Colonic mucosa (tissue), 4 donors: ENCODE results near the gene ITPRIPL2. TPM values are rescaled to one million over a fixed set of nuclear protein-coding genes. Genes with fewer than 3 reads are reported as not detected.

Experiments
- DNase-seq: peaks from one replicate; pipeline ENCODE4 v3.0.0-alpha.2; 2020
- H3K27ac ChIP-seq: fragments of 200-600 bp; one replicate; pipeline ENCODE4 v1.8.0; 2021
- H3K27me3 ChIP-seq: fragments of 200-600 bp; one replicate; pipeline ENCODE4 v1.8.0; 2021
- H3K36me3 ChIP-seq: fragments of 200-600 bp; one replicate; pipeline ENCODE4 v1.8.0; 2021
- H3K4me1 ChIP-seq: fragments of 200-600 bp; one replicate; pipeline ENCODE4 v1.8.0; 2021; ENCODE audit warnings: mild to moderate bottlenecking
- H3K4me3 ChIP-seq: fragments of 200-600 bp; one replicate; pipeline ENCODE4 v1.8.0; 2021
- H3K9ac ChIP-seq, 2 donors: one replicate each; pipeline ENCODE4 v1.7.0; 2013; ENCODE audit warnings: control low read depth in 2 of 2, low read depth in 2 of 2, low read length in 2 of 2
- H3K9me3 ChIP-seq: fragments of 200-600 bp; one replicate; pipeline ENCODE4 v1.8.0; 2021
- intact Hi-C: fragments of 100-400 bp; cut with DNase I; formaldehyde crosslinking; loops from one replicate; pipeline ENCODE4 v1.14.1; 2022
- total RNA-seq, 2 donors: library from RNA; stranded (reverse); fragmentation: NEBNext Ultra II Directional in 1 of 2; extraction: Animal tissue kit (Norgen Biotek cat#: 25700) in 1 of 2; gene quantifications; one replicate each; pipeline ENCODE4 v1.2.1, GENCODE V29; 2021
- TF ChIP-seq, protein P1 (sequence below): fragments of 200-600 bp; IDR thresholded peaks from one replicate; pipeline ENCODE4 v1.8.0; 2022; ENCODE audit warnings: antibody characterized with exemption, mild to moderate bottlenecking
- donor health status: healthy.
- donor health status: DM: no; HTN: no; CAD: no.
- donor health status: DM: no; HTN: no; CAD: no.

Gene ITPRIPL2
- total RNA-seq: 10 to 100 TPM; 34.9 to 36.2 TPM

GRCh38 chr16:19113577-19114358, at the start of gene ITPRIPL2:
ITPRIPL2 (plus strand) TSS chr16:19113964; CDS start chr16:19114462, 498 bp downstream.
- no peaks in the 10 kb centered on the region for H3K27me3 ChIP-seq
- H3K27ac ChIP-seq: peak within 1 kb of the TSS; percentile 94
- TF ChIP-seq, protein P1, sequence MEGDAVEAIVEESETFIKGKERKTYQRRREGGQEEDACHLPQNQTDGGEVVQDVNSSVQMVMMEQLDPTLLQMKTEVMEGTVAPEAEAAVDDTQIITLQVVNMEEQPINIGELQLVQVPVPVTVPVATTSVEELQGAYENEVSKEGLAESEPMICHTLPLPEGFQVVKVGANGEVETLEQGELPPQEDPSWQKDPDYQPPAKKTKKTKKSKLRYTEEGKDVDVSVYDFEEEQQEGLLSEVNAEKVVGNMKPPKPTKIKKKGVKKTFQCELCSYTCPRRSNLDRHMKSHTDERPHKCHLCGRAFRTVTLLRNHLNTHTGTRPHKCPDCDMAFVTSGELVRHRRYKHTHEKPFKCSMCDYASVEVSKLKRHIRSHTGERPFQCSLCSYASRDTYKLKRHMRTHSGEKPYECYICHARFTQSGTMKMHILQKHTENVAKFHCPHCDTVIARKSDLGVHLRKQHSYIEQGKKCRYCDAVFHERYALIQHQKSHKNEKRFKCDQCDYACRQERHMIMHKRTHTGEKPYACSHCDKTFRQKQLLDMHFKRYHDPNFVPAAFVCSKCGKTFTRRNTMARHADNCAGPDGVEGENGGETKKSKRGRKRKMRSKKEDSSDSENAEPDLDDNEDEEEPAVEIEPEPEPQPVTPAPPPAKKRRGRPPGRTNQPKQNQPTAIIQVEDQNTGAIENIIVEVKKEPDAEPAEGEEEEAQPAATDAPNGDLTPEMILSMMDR: no peak
- peak within 1 kb of the TSS; percentile 74 to 96 for H3K9ac ChIP-seq
- H3K4me1 ChIP-seq: peaks cover 21% of the 10 kb centered on the region
- no peaks in the 10 kb centered on the region for H3K9me3 ChIP-seq
- no peaks in the 10 kb centered on the region for H3K36me3 ChIP-seq
- peak within 1 kb of the TSS; percentile 79 for H3K4me3 ChIP-seq
- peak; percentile 86 for DNase-seq
- intact Hi-C loops: no loop called here

DNA sequence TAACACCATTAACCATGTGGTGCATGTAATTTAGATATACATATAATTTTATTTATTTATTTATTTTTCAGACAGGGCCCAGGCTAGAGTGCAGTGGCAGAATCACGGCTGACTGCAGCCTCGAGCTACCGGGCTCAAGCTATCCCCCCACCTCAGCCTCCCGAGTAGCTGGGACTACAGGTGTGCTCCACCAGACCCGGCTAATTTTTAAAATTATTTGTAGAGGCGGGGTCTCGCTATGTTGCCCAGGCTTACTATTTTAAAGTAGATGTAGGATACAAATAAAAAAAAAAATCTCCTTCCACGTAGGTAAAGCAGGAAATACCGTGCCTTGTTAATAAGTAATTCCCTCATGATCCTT, 46.8 kb upstream of the ITPRIPL2 start:
- Histone ChIP-seq H3K27me3 (no peaks in the 10 kb centered on the region), H3K9me3 (no peaks in the 10 kb centered on the region), H3K4me3 (peak overlapping the region; percentile 58), H3K27ac (peak overlapping the region; percentile 97), H3K9ac (peak overlapping the region in 1 of 2 donors; percentile 93), H3K36me3 (no peaks in the 10 kb centered on the region), H3K4me1 (no peaks in the 10 kb centered on the region)
- TF ChIP-seq, protein P1: no peak
- no peak for DNase-seq
- intact Hi-C loops: no loop called here

DNA sequence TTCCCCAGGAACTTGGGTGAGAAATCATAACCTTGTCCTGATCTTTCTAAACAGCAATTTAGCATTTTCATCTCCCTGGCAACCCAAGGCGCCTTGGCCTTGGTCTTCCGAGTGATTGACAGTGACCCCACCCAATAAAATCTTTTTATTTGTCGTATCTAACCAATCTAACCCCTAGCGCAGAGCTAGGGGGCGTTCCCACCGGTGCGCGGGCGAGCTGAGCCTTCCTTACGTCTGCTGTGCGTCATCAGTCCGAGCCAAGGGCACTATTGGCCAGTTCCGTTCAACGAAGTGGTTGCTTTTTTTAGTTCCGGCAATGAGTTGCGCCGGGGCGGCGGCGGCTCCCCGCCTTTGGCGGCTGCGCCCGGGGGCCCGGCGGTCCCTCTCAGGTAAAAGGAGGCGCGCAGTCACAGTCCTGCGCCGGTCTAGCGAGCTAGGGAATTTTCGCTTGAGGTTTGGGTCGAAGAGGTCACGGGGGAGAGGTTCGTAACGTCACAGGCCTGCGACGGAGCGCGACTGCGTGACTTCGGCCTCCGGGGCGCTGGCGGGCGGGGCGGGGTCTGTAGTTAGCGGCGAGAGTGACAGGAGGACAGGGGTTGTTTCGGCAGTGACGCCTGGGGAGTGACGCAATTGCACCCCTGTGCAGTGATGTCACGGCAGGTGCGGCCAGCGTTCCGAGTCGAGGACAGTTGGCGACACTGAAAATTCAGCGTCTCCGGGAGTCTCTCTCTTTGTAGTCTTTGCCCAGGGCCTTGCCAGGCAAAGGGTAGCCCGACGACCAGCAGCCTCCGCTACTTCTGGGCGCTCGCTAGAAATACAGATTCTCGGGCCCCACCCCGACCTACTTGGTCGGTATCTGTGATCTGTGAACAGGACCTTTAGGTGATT, 46.2 kb upstream of the ITPRIPL2 start, which contains the start of gene COQ7:
TSS of gene COQ7 (plus strand) at position 266 of the 888 bp plus-strand sequence. CDS start at position 317, 51 bp downstream.
- TF ChIP-seq, protein P1: no peak
- Histone ChIP-seq H3K4me3 (peak within 1 kb of the TSS; percentile 58), H3K27me3 (no peaks in the 10 kb centered on the region), H3K4me1 (no peaks in the 10 kb centered on the region), H3K9ac (peak within 1 kb of the TSS; percentile 88 to 93), H3K9me3 (no peaks in the 10 kb centered on the region), H3K27ac (peak within 1 kb of the TSS; percentile 97), H3K36me3 (no peaks in the 10 kb centered on the region)
- intact Hi-C loops: no loop called here
- peak; percentile 98 for DNase-seq

GRCh38 chr16:19068237-19068815, 45.4 kb upstream of the ITPRIPL2 start:
- Histone ChIP-seq H3K27me3 (no peaks in the 10 kb centered on the region), H3K9me3 (no peaks in the 10 kb centered on the region), H3K27ac (peak overlapping the region; percentile 97), H3K4me3 (peak overlapping the region; percentile 58), H3K9ac (peak overlapping the region; percentile 88 to 93), H3K4me1 (no peaks in the 10 kb centered on the region), H3K36me3 (no peaks in the 10 kb centered on the region)
- intact Hi-C loops: no loop called here
- no peak for DNase-seq
- TF ChIP-seq, protein P1: no peak
